DOHH2 (cell line): ENCODE results near the gene CPLX1.

Experiments
- EZH2phosphoT487 ChIP-seq: fragments of 200-600 bp; sonication (generic); IDR thresholded peaks from 2 replicates; pipeline ENCODE4 v1.6.1; 2017; ENCODE audit warnings: borderline replicate concordance, mild to moderate bottlenecking, antibody characterized with exemption, low read length, moderate library complexity, mixed read lengths
- TF ChIP-seq, protein P1 (sequence below): fragments of 200-600 bp; sonication (generic); IDR thresholded peaks from one replicate; pipeline ENCODE4 v1.5.1; 2014; ENCODE audit warnings: antibody characterized with exemption, mild to moderate bottlenecking, low read depth, low read length; ENCODE audit not compliant: poor library complexity, severe bottlenecking

GRCh38 chr4:738781-739280 is 87.1 kb downstream of the CPLX1 start:
- TF ChIP-seq, protein P1, sequence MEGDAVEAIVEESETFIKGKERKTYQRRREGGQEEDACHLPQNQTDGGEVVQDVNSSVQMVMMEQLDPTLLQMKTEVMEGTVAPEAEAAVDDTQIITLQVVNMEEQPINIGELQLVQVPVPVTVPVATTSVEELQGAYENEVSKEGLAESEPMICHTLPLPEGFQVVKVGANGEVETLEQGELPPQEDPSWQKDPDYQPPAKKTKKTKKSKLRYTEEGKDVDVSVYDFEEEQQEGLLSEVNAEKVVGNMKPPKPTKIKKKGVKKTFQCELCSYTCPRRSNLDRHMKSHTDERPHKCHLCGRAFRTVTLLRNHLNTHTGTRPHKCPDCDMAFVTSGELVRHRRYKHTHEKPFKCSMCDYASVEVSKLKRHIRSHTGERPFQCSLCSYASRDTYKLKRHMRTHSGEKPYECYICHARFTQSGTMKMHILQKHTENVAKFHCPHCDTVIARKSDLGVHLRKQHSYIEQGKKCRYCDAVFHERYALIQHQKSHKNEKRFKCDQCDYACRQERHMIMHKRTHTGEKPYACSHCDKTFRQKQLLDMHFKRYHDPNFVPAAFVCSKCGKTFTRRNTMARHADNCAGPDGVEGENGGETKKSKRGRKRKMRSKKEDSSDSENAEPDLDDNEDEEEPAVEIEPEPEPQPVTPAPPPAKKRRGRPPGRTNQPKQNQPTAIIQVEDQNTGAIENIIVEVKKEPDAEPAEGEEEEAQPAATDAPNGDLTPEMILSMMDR, result no peak
- TF ChIP-seq EZH2phosphoT487, result no peak
